GM19452 (cell line): ENCODE data around the gene MATR3.

Source experiments
- ATAC-seq: cut with Tn5 transposase; IDR thresholded peaks from one replicate; pipeline ENCODE4 v1.9.1; 2021; ENCODE audit not compliant: unreplicated experiment

MATR3 gene

DNA sequence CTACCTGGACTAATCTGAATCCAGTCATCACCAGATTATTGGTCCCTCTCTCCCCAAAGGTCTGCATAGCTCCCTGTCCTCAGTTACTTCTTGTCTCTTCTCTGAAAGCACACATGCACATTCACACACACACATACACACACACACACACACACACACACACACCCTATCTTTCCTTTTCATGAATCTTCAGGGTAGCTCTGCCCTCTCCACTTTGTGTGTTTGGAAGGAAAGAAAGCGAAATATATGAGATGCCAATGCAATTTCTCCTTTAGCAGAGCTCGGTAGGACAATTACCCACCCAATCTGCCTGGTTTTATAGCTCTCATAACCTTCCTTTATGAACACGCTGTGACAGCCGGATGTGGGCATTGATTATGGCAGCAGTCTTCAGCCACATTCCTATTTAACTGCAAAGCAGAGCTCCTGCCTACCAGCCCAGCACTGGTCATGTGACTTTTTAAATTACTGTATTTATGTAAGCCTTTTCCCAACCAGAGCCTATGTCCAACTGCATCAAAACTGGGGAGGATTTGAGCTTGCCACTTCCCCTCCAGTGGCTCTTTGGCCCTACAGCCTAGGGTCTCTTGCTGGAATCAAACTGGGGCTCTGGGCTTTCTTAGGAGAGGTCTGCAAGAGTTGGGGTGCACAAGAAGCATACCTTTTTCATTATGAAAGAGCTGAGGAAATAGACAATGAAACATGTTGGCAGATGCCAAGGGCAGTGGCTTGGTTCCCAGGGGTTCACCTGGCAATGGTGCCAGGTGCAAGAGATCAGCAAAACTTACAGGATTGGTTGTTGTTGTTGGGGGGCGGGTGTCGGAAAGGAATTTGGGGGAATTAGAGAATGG lies 20.8 kb upstream of the MATR3 start:
- no peak for ATAC-seq

GRCh38 chr5:139273322-139273571 lies 20.3 kb upstream of the MATR3 start:
- ATAC-seq = no peak

GRCh38 chr5:139273572-139274289 lies 19.8 kb upstream of the MATR3 start:
- peak; percentile 80 for ATAC-seq

DNA sequence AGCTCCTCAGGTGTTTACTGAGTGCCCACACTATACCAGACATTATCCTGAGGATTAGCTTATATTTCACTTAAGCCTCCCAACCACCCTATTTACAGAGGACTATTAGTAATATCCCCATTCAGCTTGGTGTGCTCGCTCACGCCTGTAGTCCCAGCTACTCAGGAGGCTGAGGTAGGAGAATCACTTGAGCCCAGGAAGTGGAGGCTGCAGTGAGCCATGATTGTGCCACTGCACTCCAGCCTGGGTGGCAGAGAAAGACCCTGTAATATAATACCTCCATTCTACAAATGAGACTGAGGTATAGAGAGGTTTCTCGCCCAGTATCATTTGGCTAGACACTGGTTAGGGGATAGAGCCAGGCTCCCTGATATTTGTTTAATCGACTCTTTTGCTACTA lies 18.0 kb upstream of the MATR3 start:
- ATAC-seq = no peak

- ATAC-seq = no peak
Measured at GRCh38 chr5:139275956-139276355, 17.6 kb upstream of the MATR3 start.

GRCh38 chr5:139276426-139276825 lies 17.1 kb upstream of the MATR3 start:
- no peak for ATAC-seq

DNA sequence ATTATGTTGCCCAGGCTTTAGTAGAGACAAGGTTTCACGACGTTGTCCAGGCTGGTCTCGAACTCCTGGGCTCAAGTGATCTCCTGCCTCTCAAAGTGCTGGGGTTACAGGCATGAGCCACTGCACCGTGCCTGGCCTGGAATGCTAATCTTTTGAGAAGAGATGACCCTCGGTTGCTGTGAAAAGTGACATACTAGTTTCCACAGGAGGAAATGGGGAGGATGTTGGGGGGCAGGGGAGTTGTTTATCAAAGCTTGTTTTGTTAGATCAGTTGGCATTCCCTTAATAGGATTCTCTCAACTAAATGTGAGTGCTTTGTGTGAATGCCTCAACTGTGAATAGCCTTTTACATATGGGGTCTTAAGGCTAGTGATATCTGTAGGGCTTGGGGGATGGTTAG lies 16.4 kb upstream of the MATR3 start:
- ATAC-seq = no peak

DNA sequence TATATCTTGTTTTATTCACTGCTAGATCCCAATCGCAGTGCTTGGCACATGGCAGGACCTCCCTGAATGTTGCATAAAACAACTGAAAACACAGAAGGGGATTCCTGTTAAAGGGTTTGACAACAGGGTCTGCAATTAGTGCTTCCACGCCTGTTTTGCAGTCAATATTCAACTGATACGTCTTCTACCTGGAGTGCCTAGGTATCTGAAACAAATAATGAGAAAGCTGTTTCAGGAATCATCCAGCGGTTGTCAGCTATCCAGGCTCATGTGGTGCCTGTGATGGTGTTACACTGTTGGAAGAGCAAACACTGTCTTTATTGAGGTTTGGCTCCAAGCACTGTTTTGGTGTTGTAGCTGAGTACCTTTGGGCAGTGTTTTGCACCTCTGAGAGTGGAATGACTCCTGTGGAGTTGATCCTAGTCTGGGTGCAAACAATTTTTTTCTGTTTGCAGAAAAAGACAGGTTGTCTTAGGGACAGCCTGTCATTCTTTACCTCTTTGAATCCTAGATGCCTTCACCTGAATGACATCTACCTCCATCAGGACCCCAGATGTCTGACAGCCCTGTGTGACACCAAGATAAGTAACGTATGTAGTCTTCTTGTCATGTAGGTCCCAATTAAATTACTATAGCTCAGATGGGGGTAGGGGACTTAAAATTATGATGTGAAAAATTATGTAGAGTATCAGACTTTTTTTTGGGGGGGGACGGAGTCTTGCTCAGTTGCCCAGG lies 14.8 kb upstream of the MATR3 start:
- ATAC-seq = no peak

- ATAC-seq = no peak
Measured at GRCh38 chr5:139282197-139282557, 11.4 kb upstream of the MATR3 start.

DNA sequence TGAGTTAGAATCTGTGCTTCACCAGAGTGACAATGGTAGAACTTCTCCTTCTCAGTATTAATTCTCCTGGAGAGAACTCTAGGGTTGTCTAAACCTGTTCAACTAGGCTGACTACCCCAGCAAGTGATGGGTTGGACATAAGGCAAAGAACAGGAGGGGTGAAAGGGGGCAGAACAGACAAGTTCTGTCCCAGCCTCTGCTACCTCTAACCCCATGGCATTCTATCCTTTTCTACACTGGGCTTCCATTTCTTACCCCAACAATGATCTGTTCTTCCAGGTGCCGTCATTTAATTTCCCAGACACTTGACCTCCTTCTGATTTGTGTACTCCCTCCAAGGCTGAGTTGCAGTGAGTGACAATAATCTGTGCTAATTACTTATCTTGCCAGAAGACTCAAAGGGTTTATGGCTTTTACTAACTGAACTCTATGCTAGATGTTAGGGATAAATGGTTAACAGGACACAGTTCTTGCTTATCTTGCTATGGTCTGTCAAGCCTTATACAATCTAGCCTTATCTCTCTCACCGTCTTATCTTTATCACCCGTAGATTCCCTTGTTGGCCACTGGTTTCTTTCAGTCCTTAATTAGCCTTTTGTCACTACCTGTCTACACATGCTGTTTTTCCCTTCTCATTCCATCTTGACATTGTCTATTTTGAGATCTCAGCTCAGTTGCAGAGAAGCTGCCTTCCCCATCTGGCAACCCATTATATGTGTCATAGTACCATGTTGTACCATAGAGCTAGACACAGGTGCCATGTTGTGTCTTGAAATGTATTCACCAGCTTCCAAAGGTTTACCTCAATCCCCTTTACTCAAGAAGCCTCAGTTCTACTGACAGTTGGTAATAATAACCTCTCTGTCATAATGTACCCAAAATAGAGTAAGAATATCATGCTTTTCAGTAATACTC lies 10.0 kb upstream of the MATR3 start:
- ATAC-seq = no peak

DNA sequence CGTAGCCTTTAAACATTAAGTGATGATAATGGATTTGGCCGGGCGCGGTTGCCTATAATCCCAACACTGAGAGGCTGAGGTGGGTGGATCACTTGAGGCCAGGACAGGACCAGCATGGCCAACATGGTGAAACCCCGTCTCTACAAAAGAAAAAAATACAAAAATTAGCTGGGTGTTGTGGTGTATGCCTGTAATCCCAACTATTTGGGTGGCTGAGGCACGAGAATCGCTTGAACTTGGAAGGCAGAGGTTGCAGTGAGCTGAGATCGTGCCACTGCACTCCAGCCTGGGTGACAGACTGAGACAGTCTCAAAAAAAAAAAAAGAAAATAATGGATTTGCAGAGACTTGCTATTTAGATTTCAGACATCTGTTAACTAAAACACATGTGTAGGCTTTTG lies 9.2 kb upstream of the MATR3 start:
- no peak for ATAC-seq

DNA sequence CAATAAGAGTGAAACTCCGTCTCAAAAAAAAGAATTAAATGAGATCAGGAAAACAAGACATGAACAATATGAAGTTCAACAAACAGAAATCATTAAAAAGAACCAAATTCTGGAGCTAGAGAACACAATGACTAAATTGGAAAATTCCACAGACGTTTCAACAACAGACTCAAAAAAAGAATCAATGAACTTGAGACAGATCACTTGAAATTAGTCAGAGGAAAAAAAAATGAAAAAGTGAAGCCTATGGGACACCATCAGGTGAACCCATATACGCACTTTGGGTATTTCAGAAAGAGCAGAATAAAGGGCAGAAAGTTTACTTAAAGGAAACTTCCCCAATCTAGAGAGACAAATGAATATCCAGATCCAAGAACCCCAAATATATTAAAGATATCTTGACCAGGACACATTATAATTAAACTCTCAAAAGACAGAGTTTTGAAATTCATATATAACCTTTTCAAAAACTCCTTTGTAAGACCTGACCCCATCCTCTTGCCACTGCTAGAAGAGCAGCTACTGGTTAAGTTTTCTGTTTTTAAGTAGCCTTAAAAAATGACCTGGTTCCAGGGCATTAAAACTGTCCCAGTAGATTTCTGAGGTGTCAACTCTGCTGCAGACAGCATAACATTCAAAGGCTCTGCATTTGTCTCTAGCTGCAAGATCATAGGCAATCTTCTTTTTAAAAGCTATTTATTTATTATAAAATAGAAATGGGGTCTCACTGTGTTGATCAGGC lies 7.7 kb upstream of the MATR3 start:
- ATAC-seq = no peak

DNA sequence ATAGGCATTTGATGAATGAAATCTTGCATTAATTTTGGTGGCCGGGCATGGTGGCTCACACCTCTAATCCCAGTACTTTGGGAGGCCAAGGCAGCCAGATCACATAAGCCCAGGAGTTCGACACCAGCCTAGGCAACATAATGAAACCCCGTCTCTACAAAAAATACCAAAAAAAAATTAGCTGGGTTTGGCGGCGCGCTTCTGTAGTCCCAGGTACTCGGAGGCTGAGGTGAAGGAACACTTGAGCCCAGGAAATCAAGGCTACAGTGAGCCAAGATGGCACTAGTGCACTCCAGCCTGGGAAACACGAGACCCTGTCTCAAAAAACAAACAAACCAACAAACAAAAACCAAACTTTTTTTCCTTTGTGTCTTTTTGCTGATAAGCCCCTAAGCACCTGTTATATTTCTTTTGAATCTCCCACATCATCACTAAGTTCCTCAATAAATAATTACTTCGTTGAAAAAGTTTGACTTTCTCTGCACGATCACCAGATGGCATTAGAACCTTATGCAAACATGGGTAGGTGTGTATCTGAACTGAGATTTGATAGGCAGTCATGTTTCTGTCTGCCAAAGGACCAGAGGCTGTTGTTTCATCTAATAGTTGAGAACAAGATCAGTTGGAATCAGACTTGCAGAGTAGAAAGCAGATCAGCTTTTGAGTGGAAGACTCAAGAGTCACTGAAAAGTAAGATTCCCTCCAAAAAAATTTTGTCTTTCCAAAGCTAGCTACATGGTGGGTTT lies 5.5 kb upstream of the MATR3 start:
- ATAC-seq = no peak

DNA sequence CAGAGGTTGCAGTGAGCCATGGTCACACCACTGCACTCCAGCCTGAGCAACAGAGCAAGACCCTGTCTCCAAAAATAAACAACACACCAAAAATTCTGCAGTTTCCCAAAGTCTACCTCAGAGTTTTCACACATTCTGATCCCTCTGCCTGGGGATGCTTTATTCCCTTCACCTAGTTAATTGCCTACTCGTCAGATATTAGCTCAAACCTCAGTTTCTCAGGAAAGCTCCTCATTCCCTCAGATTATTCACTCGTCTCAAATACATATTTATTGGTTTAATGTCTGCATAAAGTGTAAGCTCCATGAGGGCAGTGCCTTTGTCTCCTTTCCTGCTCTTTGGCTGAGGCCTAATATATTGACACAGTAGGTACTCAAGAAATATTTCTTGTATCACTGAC lies 2.5 kb upstream of the MATR3 start:
- no peak for ATAC-seq

DNA sequence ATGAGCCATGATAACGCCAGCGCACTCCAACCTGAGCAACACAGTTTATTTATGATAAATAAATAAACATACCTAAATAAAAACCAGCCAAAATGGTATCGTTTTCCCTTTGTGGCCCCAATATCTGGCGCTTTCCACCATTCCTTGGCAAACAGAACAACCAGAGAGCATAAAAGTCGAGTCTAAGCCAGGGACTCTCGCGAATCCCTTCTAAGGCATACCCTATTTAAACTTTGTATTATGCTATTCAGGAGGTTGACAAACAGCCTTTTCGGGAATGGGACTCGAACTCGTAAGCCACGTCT lies 386 bp upstream of the MATR3 start:
- ATAC-seq = no peak

GRCh38 chr5:139294374-139295165 lies 1.0 kb downstream of the MATR3 start:
- peak; percentile 33 for ATAC-seq

DNA sequence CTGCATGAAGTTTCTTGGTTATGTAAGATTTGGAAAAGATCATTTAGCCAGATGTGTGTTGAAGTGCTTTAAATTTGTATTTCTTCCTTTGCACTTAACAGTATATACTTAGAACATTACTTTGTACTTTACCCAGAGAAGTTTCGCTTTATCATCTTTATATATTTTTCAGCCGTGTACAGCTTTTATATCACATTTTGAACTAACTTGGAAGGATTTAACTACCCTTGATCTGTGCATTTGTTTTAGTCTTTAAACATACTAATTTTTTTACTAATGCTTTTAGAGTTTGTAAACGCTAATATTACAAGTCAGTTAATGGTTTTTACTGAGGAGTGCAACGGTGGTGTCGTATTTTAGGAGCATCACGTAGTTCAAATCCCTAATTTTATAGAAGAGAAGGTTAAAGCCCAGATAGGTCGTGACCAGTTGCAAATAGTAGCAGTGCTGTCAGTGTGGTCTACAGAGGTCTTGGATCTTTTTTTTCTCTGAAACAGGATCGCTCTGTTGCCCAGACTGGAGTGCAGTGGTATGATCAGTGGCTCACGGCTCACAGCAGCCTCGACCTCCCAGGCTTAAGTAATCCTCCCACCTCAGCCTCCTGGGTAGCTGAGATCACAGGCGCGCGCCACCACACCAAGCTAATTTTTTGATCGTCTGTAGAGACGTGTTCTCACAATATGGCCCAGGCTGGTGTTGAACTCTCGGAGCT lies 2.0 kb downstream of the MATR3 start:
- no peak for ATAC-seq

- ATAC-seq = no peak
Measured at GRCh38 chr5:139296198-139296597, 2.7 kb downstream of the MATR3 start.
